ENCODE data around the gene AFAP1L1. TPM values are rescaled to one million over a fixed set of nuclear protein-coding genes. Genes with fewer than 3 reads are reported as not detected.

Gene AFAP1L1
- total RNA-seq, 1 experiment from 2014 or later: 15.2 TPM

DNA sequence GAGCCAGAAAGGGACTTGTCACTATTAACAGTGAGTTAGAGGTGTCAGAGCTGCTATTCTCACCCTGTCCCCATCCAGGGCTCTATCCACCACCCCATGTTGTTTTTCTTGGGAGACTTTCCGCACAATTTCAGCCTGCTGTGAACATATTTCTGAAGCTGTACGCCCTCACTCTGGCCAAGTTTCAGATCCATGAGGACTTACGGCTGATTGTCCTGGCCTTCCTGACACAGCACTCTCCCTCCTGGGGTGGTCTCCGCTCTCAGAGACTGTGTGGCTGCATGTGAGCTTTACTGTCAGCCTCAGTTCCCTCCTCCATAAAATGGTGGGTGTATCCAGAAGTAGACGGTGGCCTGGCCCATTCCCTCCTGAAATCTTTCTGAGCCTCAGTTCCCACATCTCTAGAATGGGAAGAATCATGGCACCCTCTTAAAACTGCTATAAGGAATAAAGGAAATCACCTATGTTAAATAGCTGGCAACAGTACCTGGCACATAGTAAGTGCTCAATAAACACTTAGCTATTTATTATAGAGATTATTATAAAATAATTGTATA, 108.2 kb downstream of the AFAP1L1 start (continued):
- TF ChIP-seq POLR2AphosphoS5 (IDR thresholded peaks at IDR 0.05; ENCODE audit: low read depth, low read length): no peak

DNA sequence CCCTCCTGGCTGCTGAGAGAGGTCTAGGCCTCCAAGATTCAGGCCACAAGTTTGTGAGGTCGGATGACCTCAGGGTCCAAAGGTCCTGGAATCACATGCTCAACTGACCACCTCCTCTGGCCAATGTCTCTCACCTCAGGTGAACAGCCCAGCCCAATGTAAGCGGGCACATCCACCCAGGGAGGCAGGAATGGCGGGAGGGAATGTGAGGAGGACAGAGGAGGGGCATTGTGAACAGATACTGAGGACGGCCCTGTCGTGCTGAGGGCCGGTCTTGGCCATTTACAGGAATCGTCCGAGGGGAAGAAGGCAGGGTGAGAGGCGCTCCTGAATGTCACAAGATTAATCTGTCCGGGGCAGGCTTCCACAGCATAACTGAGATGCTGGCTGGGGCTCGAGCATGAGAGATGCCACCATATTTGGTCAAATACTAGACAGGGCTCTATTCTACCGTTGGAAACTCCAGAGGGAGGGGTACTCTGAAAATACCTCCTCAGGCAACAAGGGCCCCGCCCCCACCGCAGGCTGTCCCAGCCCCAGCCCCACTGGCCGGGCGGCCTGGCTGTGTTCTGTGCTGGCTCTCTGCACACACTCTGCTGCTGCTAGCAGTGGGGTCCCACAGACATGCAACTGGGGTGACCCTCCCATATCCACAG, 108.9 kb downstream of the AFAP1L1 start:
- no peak overlapping the region for H3K27ac ChIP-seq (ENCODE audit: low read length)
- no peaks in the 10 kb centered on the region for H3K36me3 ChIP-seq (ENCODE audit: control insufficient read depth, insufficient read depth, low read length)
- no peaks in the 10 kb centered on the region for H3K27me3 ChIP-seq (ENCODE audit: control insufficient read depth, insufficient read depth, low read length)
- POLR2A ChIA-PET: no interaction called here
- H3K9me3 ChIP-seq (ENCODE audit: control insufficient read depth, insufficient read depth, low read depth, low read length): no peaks in the 10 kb centered on the region
- DNase-seq (ENCODE audit: low read depth, low spot score): no peak
- no peak overlapping the region for H3K4me3 ChIP-seq (ENCODE audit: low read depth in 2 of 2, low read length in 2 of 2)
- ATAC-seq: no peak
- H3K4me1 ChIP-seq (ENCODE audit: control insufficient read depth, insufficient read depth, low read length): 0 out of 2 replicates have a peak, but pooled peaks cover 3% of the 10 kb centered on the region
- in situ Hi-C loops (cut with HindIII; ENCODE audit: low pct_unique_long_range_greater_than_20kb, low sequenced_read_pairs): no loop called here
- CTCF ChIA-PET: interaction anchor here (0.6 to 1.1 kb wide), 6 partner anchors 13 to 184 kb away, joined by 3 to 13 read pairs (median 4); no protein-coding TSS in a partner anchor
- no TSS peak for BruUV-seq (replicated peaks)
- TF ChIP-seq SIN3A (IDR thresholded peaks at IDR 0.05; ENCODE audit: borderline replicate concordance, insufficient read depth, low read depth, low read length) (no peak), TCF7L2 (IDR thresholded peaks at IDR 0.05; ENCODE audit: low read depth, low read length) (no peak), POLR2AphosphoS5 (IDR thresholded peaks at IDR 0.05; ENCODE audit: low read depth, low read length) (no peak)
- TF ChIP-seq, protein P1, sequence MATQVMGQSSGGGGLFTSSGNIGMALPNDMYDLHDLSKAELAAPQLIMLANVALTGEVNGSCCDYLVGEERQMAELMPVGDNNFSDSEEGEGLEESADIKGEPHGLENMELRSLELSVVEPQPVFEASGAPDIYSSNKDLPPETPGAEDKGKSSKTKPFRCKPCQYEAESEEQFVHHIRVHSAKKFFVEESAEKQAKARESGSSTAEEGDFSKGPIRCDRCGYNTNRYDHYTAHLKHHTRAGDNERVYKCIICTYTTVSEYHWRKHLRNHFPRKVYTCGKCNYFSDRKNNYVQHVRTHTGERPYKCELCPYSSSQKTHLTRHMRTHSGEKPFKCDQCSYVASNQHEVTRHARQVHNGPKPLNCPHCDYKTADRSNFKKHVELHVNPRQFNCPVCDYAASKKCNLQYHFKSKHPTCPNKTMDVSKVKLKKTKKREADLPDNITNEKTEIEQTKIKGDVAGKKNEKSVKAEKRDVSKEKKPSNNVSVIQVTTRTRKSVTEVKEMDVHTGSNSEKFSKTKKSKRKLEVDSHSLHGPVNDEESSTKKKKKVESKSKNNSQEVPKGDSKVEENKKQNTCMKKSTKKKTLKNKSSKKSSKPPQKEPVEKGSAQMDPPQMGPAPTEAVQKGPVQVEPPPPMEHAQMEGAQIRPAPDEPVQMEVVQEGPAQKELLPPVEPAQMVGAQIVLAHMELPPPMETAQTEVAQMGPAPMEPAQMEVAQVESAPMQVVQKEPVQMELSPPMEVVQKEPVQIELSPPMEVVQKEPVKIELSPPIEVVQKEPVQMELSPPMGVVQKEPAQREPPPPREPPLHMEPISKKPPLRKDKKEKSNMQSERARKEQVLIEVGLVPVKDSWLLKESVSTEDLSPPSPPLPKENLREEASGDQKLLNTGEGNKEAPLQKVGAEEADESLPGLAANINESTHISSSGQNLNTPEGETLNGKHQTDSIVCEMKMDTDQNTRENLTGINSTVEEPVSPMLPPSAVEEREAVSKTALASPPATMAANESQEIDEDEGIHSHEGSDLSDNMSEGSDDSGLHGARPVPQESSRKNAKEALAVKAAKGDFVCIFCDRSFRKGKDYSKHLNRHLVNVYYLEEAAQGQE (IDR thresholded peaks at IDR 0.05; ENCODE audit: insufficient read depth in 1 of 2, low read depth in 2 of 2, low read length in 1 of 2): no peak
- TF ChIP-seq, protein P2, sequence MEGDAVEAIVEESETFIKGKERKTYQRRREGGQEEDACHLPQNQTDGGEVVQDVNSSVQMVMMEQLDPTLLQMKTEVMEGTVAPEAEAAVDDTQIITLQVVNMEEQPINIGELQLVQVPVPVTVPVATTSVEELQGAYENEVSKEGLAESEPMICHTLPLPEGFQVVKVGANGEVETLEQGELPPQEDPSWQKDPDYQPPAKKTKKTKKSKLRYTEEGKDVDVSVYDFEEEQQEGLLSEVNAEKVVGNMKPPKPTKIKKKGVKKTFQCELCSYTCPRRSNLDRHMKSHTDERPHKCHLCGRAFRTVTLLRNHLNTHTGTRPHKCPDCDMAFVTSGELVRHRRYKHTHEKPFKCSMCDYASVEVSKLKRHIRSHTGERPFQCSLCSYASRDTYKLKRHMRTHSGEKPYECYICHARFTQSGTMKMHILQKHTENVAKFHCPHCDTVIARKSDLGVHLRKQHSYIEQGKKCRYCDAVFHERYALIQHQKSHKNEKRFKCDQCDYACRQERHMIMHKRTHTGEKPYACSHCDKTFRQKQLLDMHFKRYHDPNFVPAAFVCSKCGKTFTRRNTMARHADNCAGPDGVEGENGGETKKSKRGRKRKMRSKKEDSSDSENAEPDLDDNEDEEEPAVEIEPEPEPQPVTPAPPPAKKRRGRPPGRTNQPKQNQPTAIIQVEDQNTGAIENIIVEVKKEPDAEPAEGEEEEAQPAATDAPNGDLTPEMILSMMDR (IDR thresholded peaks at IDR 0.05): no peak
- intact Hi-C loops (cut with micrococcal nuclease; ENCODE audit: unreplicated experiment): no loop called here

DNA sequence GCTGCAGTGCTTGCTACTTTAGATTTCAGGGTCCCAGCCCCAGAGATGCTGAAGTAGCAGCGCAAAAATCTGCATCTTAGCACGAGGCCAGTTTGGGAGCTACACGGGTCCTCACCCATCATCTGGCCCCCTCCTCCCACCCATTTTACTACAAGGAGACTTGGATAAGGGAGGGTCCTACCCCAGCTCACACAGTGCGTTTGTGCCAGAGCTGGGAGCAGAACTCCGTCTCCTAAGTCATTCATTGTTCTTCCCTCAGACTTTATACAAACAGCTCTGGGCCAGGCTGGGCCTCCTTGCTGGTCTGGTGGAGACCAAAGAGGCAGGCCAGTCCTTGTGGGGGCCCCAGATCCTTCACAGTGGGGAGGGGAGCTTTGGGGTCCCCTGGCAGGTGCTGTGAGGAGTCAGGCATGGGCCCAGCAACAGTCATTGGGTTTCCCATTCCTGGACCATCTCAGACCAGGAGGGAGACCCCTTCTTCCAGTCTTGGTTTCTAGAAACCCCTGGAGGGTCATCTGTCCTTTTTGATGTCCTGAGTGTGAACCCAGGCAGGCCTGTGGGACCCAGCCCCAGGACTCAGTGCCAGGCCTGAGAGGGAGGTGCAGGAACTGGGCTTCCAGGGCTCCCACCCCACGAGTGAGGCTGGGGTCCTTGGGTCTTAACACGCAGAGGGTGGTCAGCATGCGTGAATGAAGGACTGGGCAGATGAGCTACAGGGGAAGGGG, 109.8 kb downstream of the AFAP1L1 start:
- H3K9me3 ChIP-seq (ENCODE audit: control insufficient read depth, insufficient read depth, low read depth, low read length): no peaks in the 10 kb centered on the region
- no peak for DNase-seq (ENCODE audit: low read depth, low spot score)
- H3K36me3 ChIP-seq (ENCODE audit: control insufficient read depth, insufficient read depth, low read length): no peaks in the 10 kb centered on the region
- peak; percentile 52 for ATAC-seq
- TF ChIP-seq SIN3A (IDR thresholded peaks at IDR 0.05; ENCODE audit: borderline replicate concordance, insufficient read depth, low read depth, low read length): no peak
- TF ChIP-seq, protein P2 (IDR thresholded peaks at IDR 0.05): no peak
- no peak for TF ChIP-seq TCF7L2 (IDR thresholded peaks at IDR 0.05; ENCODE audit: low read depth, low read length)
- TF ChIP-seq, protein P1 (IDR thresholded peaks at IDR 0.05; ENCODE audit: insufficient read depth in 1 of 2, low read depth in 2 of 2, low read length in 1 of 2): no peak
- TF ChIP-seq POLR2AphosphoS5 (IDR thresholded peaks at IDR 0.05; ENCODE audit: low read depth, low read length): no peak
- in situ Hi-C loops (cut with HindIII; ENCODE audit: low pct_unique_long_range_greater_than_20kb, low sequenced_read_pairs): no loop called here
- ChIA-PET CTCF (interaction anchor here (0.7 to 1.8 kb wide), 6 partner anchors 10 to 183 kb away, joined by 4 to 13 read pairs (median 6); no protein-coding TSS in a partner anchor), POLR2A (no interaction called here)
- no TSS peak for BruUV-seq (replicated peaks)
- no peaks in the 10 kb centered on the region for H3K27me3 ChIP-seq (ENCODE audit: control insufficient read depth, insufficient read depth, low read length)
- H3K4me1 ChIP-seq (ENCODE audit: control insufficient read depth, insufficient read depth, low read length): 0 out of 2 replicates have a peak, but pooled peaks cover 3% of the 10 kb centered on the region
- no peak overlapping the region for H3K27ac ChIP-seq (ENCODE audit: low read length)
- no peak overlapping the region for H3K4me3 ChIP-seq (ENCODE audit: low read depth in 2 of 2, low read length in 2 of 2)
- intact Hi-C loops (cut with micrococcal nuclease; ENCODE audit: unreplicated experiment): no loop called here
